Measurements from ENCODE around the gene ATN1. TPM values are rescaled to one million over a fixed set of nuclear protein-coding genes. Genes with fewer than 3 reads are reported as not detected.

Gene ATN1
- total and polyA plus RNA-seq, 2 of the 8 experiments (the other 6 are each of a cell fraction or from before 2014, with no cell fraction given): 20.6 to 73.4 TPM

DNA sequence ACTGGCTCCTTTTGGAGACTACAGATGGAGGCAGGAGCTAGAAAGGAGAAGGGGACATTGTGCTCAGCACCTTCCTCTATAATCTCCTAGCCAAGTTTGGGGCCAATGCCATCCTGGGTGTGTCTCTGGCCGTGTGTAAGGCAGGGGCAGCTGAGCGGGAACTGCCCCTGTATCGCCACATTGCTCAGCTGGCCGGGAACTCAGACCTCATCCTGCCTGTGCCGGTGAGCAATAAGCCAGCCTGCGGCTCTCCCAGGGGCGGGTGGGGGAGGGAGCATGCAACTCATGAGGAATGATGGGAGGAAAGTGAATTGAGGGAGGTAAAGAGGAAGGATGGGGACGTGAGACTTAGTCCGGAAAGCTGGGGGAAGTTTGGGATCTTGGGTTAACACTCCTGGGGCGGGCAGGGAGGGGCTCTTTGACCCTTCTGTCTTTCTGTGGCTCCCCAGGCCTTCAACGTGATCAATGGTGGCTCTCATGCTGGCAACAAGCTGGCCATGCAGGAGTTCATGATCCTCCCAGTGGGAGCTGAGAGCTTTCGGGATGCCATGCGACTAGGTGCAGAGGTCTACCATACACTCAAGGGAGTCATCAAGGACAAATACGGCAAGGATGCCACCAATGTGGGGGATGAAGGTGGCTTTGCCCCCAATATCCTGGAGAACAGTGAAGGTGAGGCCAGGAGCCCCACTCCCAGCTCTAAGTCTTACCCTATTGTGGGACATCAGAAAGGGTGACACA lies 10.1 kb upstream of the ATN1 start:
- WGBS, 2 experiments (ENCODE audit: extremely low coverage in 1 of 2, insufficient coverage in 1 of 2, insufficient read length in 1 of 2, insufficient replicate concordance in 2 of 2, low coverage in 1 of 2, low lambda C conversion rate in 2 of 2, missing lambda C conversion rate in 1 of 2): 90 to 100% methylated on average over 2 to 11 of the region's 14 CpGs
- no peak overlapping the region for H2BK20ac ChIP-seq (ENCODE audit: low read length)
- H3K36me3 ChIP-seq (ENCODE audit: control insufficient read depth in 2 of 4, insufficient read depth in 4 of 4, low read length in 3 of 4): peaks cover 26 to 64% (median 43%) of the 10 kb centered on the region in 4 experiments
- no peak overlapping the region for H3K9ac ChIP-seq (replicated peaks in 1 of 4; ENCODE audit: extremely low read depth in 1 of 4, low read depth in 3 of 4, low read length in 3 of 4)
- peaks cover 0 to 4% of the 10 kb centered on the region in 2 experiments for H4K20me1 ChIP-seq (replicated peaks in 1 of 2; ENCODE audit: control insufficient read depth in 1 of 2, insufficient read depth in 2 of 2, low read length in 2 of 2)
- H3K23me2 ChIP-seq (ENCODE audit: low read depth, low read length): peaks cover 11% of the 10 kb centered on the region; the same call in 1 of the 2 replicates
- no peak overlapping the region for H2BK15ac ChIP-seq (ENCODE audit: low read length)
- H3K9me3 ChIP-seq (ENCODE audit: insufficient read depth in 2 of 2, low read depth in 1 of 2, low read length in 1 of 2): no peaks in the 10 kb centered on the region
- H2BK5ac ChIP-seq (ENCODE audit: low read depth, low read length): no peak overlapping the region
- H3K79me1 ChIP-seq (ENCODE audit: low read depth, low read length): peaks cover 4% of the 10 kb centered on the region
- CTCF ChIA-PET (ENCODE audit: partially characterized antibody): interaction anchor here (0.8 to 9.3 kb wide), 8 partner anchors 8 to 52 kb away, joined by 3 to 74 read pairs (median 5); partner anchors contain the start of gene LRRC23
- no peak overlapping the region for H2AFZ ChIP-seq (ENCODE audit: low read length)
- no peak overlapping the region for H3K18ac ChIP-seq (ENCODE audit: extremely low read depth, low read length)
- no peak overlapping the region for H3K27ac ChIP-seq (ENCODE audit: low read depth, low read length)
- H4K5ac ChIP-seq (ENCODE audit: insufficient read length, low read depth, low read length): no peak overlapping the region
- H3K79me2 ChIP-seq (ENCODE audit: control insufficient read depth in 1 of 2, insufficient read depth in 2 of 2, low read length in 2 of 2): peaks cover 0 to 9% of the 10 kb centered on the region in 2 experiments; a peak in 1 of 4 replicates
- H3K23ac ChIP-seq (ENCODE audit: insufficient read length): no peak overlapping the region
- no peak overlapping the region for H2AK5ac ChIP-seq (ENCODE audit: low read depth, low read length)
- no peak overlapping the region for H2BK12ac ChIP-seq (ENCODE audit: low read depth, low read length)
- H3K4me2 ChIP-seq (ENCODE audit: insufficient read depth in 1 of 2, low read depth in 2 of 2, low read length in 2 of 2): no peak overlapping the region; a peak in 1 of 4 replicates
- no peak overlapping the region for H4K91ac ChIP-seq (replicated peaks; ENCODE audit: insufficient read length, low read length)
- H3K14ac ChIP-seq (ENCODE audit: insufficient read length): no peak overlapping the region
- H3K4me3 ChIP-seq (ENCODE audit: extremely low read depth in 1 of 4, insufficient read depth in 2 of 4, low read depth in 3 of 4, low read length in 4 of 4): no peak overlapping the region
- no peak overlapping the region for H4K8ac ChIP-seq (ENCODE audit: extremely low read depth, insufficient read depth, low read length)
- H3K56ac ChIP-seq (replicated peaks; ENCODE audit: insufficient read length, low read depth, low read length): no peak overlapping the region
- H2BK120ac ChIP-seq (replicated peaks; ENCODE audit: low read depth, low read length): no peak overlapping the region
- DNase-seq (ENCODE audit: low read depth in 1 of 2, low spot score in 2 of 2) (no peak), FAIRE-seq (no peak)
- no peak overlapping the region for H3K4ac ChIP-seq (replicated peaks; ENCODE audit: insufficient read length, low read depth, low read length)
- peaks cover 0 to 18% (median 9%) of the 10 kb centered on the region in 4 experiments; a peak in 6 of 7 replicates for H3K4me1 ChIP-seq (replicated peaks in 1 of 4; ENCODE audit: control insufficient read depth in 3 of 4, insufficient read depth in 4 of 4, low read length in 3 of 4)
- POLR2A ChIA-PET (ENCODE audit: partially characterized antibody): interaction anchor here (1.0 to 39.6 kb wide), 8 partner anchors 7 to 63 kb away, joined by 3 to 1027 read pairs (median 13); partner anchors contain the start of genes ATN1, C12orf57, LRRC23 and PTPN6
- H3K27me3 ChIP-seq (replicated peaks in 1 of 4; ENCODE audit: control insufficient read depth in 3 of 4, extremely low read depth in 1 of 4, insufficient read depth in 3 of 4, low read length in 3 of 4): no peaks in the 10 kb centered on the region
- no peak for TF ChIP-seq CBX8 (IDR thresholded peaks at IDR 0.05; ENCODE audit: borderline replicate concordance, low read depth, low read length)
- no peak for TF ChIP-seq EGR1 (IDR thresholded peaks at IDR 0.05; ENCODE audit: borderline replicate concordance, low read depth, low read length)
- TF ChIP-seq CEBPB (IDR thresholded peaks at IDR 0.05; ENCODE audit: low read depth, low read length): no peak
- TF ChIP-seq ZNF274 (IDR thresholded peaks at IDR 0.05; ENCODE audit: borderline replicate concordance, extremely low read depth, low read length): no peak
- TF ChIP-seq RNF2 (IDR thresholded peaks at IDR 0.05; ENCODE audit: borderline replicate concordance, low read depth, low read length, missing control alignments, poor library complexity, severe bottlenecking): no peak
- no peak for TF ChIP-seq EZH2 (IDR thresholded peaks at IDR 0.05; ENCODE audit: low read depth, low read length, severe bottlenecking)
- no peak for TF ChIP-seq NANOG (IDR thresholded peaks at IDR 0.05; ENCODE audit: insufficient read depth, low read depth, low read length, poor library complexity, severe bottlenecking)
- no peak for TF ChIP-seq GTF2F1 (IDR thresholded peaks at IDR 0.05; ENCODE audit: borderline replicate concordance, low read depth, low read length)
- no peak for TF ChIP-seq YY1 (IDR thresholded peaks at IDR 0.05; ENCODE audit: low read depth, low read length)
- TF ChIP-seq CTBP2 (IDR thresholded peaks at IDR 0.05; ENCODE audit: borderline replicate concordance, insufficient read depth, insufficient read length, low read length): no peak
- no peak for TF ChIP-seq EP300 (IDR thresholded peaks at IDR 0.05; ENCODE audit: borderline replicate concordance in 1 of 2, low read depth in 2 of 2, low read length in 2 of 2)

All from H1 (cell line).